Endothelial cell of umbilical vein (primary cell): ENCODE results near the gene ERICH6B. TPM values are rescaled to one million over a fixed set of nuclear protein-coding genes. Genes with fewer than 3 reads are reported as not detected.

ENCODE experiments used
- BruUV-seq: library from RNA; stranded (reverse); fragments of 400-500 nt; replicated peaks from 2 replicates; lab custom pipeline; 2021; lab: Mats Ljungman, UMichigan
- CTCF ChIA-PET: fragments of 300-600, 350-600 bp; sonication (Branson Sonifier 250); formaldehyde crosslinking; loops from one replicate; lab custom pipeline; 2021; ENCODE audit warnings: antibody characterized with exemption, inconsistent platforms; lab: Charles Lee
- POLR2A ChIA-PET: fragments of 300-600, 350-600 bp; sonication (Branson Sonifier 250); formaldehyde crosslinking; loops from one replicate; lab custom pipeline; 2021; ENCODE audit warnings: antibody characterized with exemption, inconsistent platforms; lab: Charles Lee
- DNase-seq: peaks from one replicate; pipeline ENCODE4 v3.0.0-alpha.2; 2011; ENCODE audit warnings: low read depth, low spot score
- FAIRE-seq: peaks from 2 replicates; lab custom pipeline; 2011; peaks lifted over from hg19 to GRCh38; lab: Jason Lieb, UNC
- H2AFZ ChIP-seq: 2 replicates; pipeline ENCODE4 v1.6.0; 2012; ENCODE audit warnings: low read depth, low read length, control low read depth, inconsistent platforms
- H3K27ac ChIP-seq: 2 replicates; pipeline ENCODE4 v1.5.1; 2011; ENCODE audit warnings: low read depth, mild to moderate bottlenecking, control low read depth, low read length, moderate library complexity; ENCODE audit not compliant: insufficient read depth
- H3K27me3 ChIP-seq, 2 experiments: 2 replicates each; pipeline versions ENCODE4 v1.6.0 to v1.6.1; 2011; ENCODE audit warnings: low read length in 2 of 2, mixed read lengths in 1 of 2; ENCODE audit not compliant: control insufficient read depth in 2 of 2, insufficient read depth in 2 of 2
- H3K36me3 ChIP-seq, 2 experiments: 2 replicates in 1 of 2; 3 replicates in 1 of 2; pipeline ENCODE4 v1.5.1; 2011; ENCODE audit warnings: low read length in 2 of 2, mild to moderate bottlenecking in 1 of 2, moderate library complexity in 1 of 2; ENCODE audit not compliant: control insufficient read depth in 2 of 2, insufficient read depth in 2 of 2; ENCODE audit errors: extremely low read depth in 1 of 2
- H3K4me1 ChIP-seq: 3 replicates; pipeline ENCODE4 v1.5.1; 2011; ENCODE audit warnings: mild to moderate bottlenecking, low read length; ENCODE audit not compliant: control insufficient read depth, insufficient read depth; ENCODE audit errors: extremely low read depth
- H3K4me2 ChIP-seq: 2 replicates; pipeline ENCODE4 v1.6.1; 2011; ENCODE audit warnings: low read length, control low read depth, mixed read lengths; ENCODE audit not compliant: insufficient read depth
- H3K4me3 ChIP-seq, 3 experiments: fragments of 200-600 bp in 1 of 3; sonication (generic), shearing (Covaris generic) in 1 of 3; replicated peaks in 1 of 3; 2 replicates each; pipeline ENCODE4 v1.5.1; 2011 to 2016; ENCODE audit warnings: control low read depth in 3 of 3, low read length in 3 of 3, mild to moderate bottlenecking in 2 of 3, inconsistent platforms in 1 of 3, low read depth in 1 of 3, moderate library complexity in 1 of 3; ENCODE audit not compliant: insufficient read depth in 1 of 3
- H3K79me2 ChIP-seq: 2 replicates; pipeline ENCODE4 v1.6.0; 2012; ENCODE audit warnings: low read length, inconsistent platforms; ENCODE audit not compliant: control insufficient read depth, insufficient read depth
- H3K9ac ChIP-seq: replicated peaks from 2 replicates; pipeline ENCODE3; 2011; ENCODE audit warnings: low read length, control low read depth; ENCODE audit not compliant: insufficient read depth; ENCODE audit errors: extremely low read depth
- H3K9me1 ChIP-seq: replicated peaks from 3 replicates; pipeline ENCODE4 v1.6.0; 2011; ENCODE audit warnings: mild to moderate bottlenecking, low read length; ENCODE audit not compliant: control insufficient read depth, insufficient read depth; ENCODE audit errors: extremely low read depth
- H3K9me3 ChIP-seq: replicated peaks from 2 replicates; pipeline ENCODE4 v1.5.1; 2012; ENCODE audit warnings: low read length, inconsistent platforms; ENCODE audit not compliant: control insufficient read depth, insufficient read depth
- H4K20me1 ChIP-seq: replicated peaks from 2 replicates; pipeline ENCODE3; 2011; ENCODE audit warnings: mild to moderate bottlenecking, low read length; ENCODE audit not compliant: control insufficient read depth, insufficient read depth; ENCODE audit errors: extremely low read depth
- EZH2 ChIP-seq: IDR thresholded peaks from 2 replicates; pipeline ENCODE4 v1.6.1; 2012; ENCODE audit warnings: borderline replicate concordance, low read depth, mild to moderate bottlenecking, moderate library complexity, low read length, inconsistent platforms; ENCODE audit not compliant: severe bottlenecking
- FOS ChIP-seq: IDR thresholded peaks from 2 replicates; pipeline ENCODE4 v1.6.1; 2011; ENCODE audit warnings: mild to moderate bottlenecking, low read length, moderate library complexity, borderline replicate concordance; ENCODE audit not compliant: insufficient read depth
- GATA2 ChIP-seq: IDR thresholded peaks from 2 replicates; pipeline ENCODE4 v1.7.0; 2011; ENCODE audit warnings: low read depth, mild to moderate bottlenecking, moderate library complexity, mixed read lengths, low read length; ENCODE audit not compliant: insufficient read length, insufficient read depth
- JUN ChIP-seq: IDR thresholded peaks from 2 replicates; pipeline ENCODE4 v1.6.1; 2011; ENCODE audit warnings: borderline replicate concordance, low read depth; ENCODE audit not compliant: insufficient read length, insufficient read depth
- MYC ChIP-seq: IDR thresholded peaks from one replicate; pipeline ENCODE4 v1.6.1; 2011; ENCODE audit warnings: mild to moderate bottlenecking, low read depth, low read length
- POLR2A ChIP-seq: IDR thresholded peaks from 2 replicates; pipeline ENCODE4 v1.6.1; 2012; ENCODE audit warnings: low read depth, mild to moderate bottlenecking, control low read depth, low read length
- POLR2AphosphoS5 ChIP-seq: IDR thresholded peaks from 2 replicates; pipeline ENCODE4 v1.6.1; 2012; ENCODE audit warnings: low read depth, mild to moderate bottlenecking, control low read depth, low read length, moderate library complexity; ENCODE audit not compliant: insufficient read depth
- dilution Hi-C: fragments of 300-500 bp; cut with MboI; formaldehyde crosslinking; loops from one replicate; pipeline ENCODE4 v1.15.0; 2019; ENCODE audit warnings: low sequenced_read_pairs; ENCODE audit not compliant: extremely low pct_ligation_motif_present
- intact Hi-C: fragments of 100-400 bp; cut with micrococcal nuclease; formaldehyde crosslinking; loops from one replicate; pipeline ENCODE4 v1.10.0; 2022
- polyA plus RNA-seq, 4 experiments: library from polyadenylated mRNA; depleted of rRNA in 3 of 4; stranded (reverse) in 3 of 4; unstranded in 1 of 4; fragments of >200 nt; gene quantifications; 2 replicates each; pipeline versions ENCODE4 v1.2.1 to v1.2.3, GENCODE V29; 2011 to 2012; ENCODE audit warnings: missing spikeins in 1 of 4
- total RNA-seq: library from RNA; stranded (reverse); gene quantifications from 2 replicates; pipeline ENCODE4 v1.2.3, GENCODE V29; 2021
- TF ChIP-seq, protein P1 (sequence below), 2 donors: IDR thresholded peaks; 1 replicate in 1 of 2; 2 replicates in 1 of 2; pipeline ENCODE4 v1.5.1; 2011; ENCODE audit warnings: low read length in 2 of 2, mild to moderate bottlenecking in 2 of 2, moderate library complexity in 2 of 2, control low read depth in 1 of 2, inconsistent platforms in 1 of 2, low read depth in 1 of 2; ENCODE audit not compliant: insufficient read depth in 1 of 2; ENCODE audit errors: extremely low read depth in 1 of 2
- TF ChIP-seq, protein P2 (sequence below): IDR thresholded peaks from 2 replicates; pipeline ENCODE4 v1.6.1; 2011; ENCODE audit not compliant: insufficient read depth, insufficient read length

Gene ERICH6B
- total and polyA plus RNA-seq, 2 donors (not counting 3 experiments of a cell fraction or from before 2014, with no cell fraction given), result not detected

- BruUV-seq, result no TSS peak
- Histone ChIP-seq H2AFZ (no peak overlapping the region), H3K36me3 (peaks cover 8 to 23% of the 10 kb centered on the region in 2 experiments), H4K20me1 (no peaks in the 10 kb centered on the region), H3K9ac (no peak overlapping the region), H3K9me3 (no peaks in the 10 kb centered on the region), H3K4me1 (no peaks in the 10 kb centered on the region), H3K4me3 (no peak overlapping the region), H3K4me2 (no peak overlapping the region), H3K9me1 (no peaks in the 10 kb centered on the region), H3K79me2 (no peaks in the 10 kb centered on the region), H3K27ac (no peak overlapping the region), H3K27me3 (no peaks in the 10 kb centered on the region)
- CTCF ChIA-PET, result no interaction called here
- dilution Hi-C loops (no loop called here), intact Hi-C loops (no loop called here)
- DNase-seq (no peak), FAIRE-seq (no peak)
- POLR2A ChIA-PET, result no interaction called here
- TF ChIP-seq GATA2, result no peak
- TF ChIP-seq FOS, result no peak
- TF ChIP-seq MYC, result no peak
- no peak for TF ChIP-seq EZH2
- TF ChIP-seq, protein P1, sequence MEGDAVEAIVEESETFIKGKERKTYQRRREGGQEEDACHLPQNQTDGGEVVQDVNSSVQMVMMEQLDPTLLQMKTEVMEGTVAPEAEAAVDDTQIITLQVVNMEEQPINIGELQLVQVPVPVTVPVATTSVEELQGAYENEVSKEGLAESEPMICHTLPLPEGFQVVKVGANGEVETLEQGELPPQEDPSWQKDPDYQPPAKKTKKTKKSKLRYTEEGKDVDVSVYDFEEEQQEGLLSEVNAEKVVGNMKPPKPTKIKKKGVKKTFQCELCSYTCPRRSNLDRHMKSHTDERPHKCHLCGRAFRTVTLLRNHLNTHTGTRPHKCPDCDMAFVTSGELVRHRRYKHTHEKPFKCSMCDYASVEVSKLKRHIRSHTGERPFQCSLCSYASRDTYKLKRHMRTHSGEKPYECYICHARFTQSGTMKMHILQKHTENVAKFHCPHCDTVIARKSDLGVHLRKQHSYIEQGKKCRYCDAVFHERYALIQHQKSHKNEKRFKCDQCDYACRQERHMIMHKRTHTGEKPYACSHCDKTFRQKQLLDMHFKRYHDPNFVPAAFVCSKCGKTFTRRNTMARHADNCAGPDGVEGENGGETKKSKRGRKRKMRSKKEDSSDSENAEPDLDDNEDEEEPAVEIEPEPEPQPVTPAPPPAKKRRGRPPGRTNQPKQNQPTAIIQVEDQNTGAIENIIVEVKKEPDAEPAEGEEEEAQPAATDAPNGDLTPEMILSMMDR (IDR thresholded peaks at IDR 0.05; ENCODE audit: extremely low read depth in 1 of 2, insufficient read depth in 1 of 2, low read depth in 1 of 2, low read length in 2 of 2), result no peak
- TF ChIP-seq, protein P2, sequence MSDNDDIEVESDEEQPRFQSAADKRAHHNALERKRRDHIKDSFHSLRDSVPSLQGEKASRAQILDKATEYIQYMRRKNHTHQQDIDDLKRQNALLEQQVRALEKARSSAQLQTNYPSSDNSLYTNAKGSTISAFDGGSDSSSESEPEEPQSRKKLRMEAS, result no peak
- TF ChIP-seq POLR2A, result no peak
- TF ChIP-seq JUN, result no peak
- TF ChIP-seq POLR2AphosphoS5, result no peak
These were observed 94.2 kb downstream of the ERICH6B start for GRCh38 chr13:45521297-45521696.
